HG02870 (cell line): ENCODE data around the gene TWF2.

Experiments used
- ATAC-seq: cut with Tn5 transposase; IDR thresholded peaks from one replicate; pipeline ENCODE4 v1.9.1; 2021; ENCODE audit warnings: mild to moderate bottlenecking, moderate library complexity; ENCODE audit not compliant: unreplicated experiment

Gene TWF2

DNA sequence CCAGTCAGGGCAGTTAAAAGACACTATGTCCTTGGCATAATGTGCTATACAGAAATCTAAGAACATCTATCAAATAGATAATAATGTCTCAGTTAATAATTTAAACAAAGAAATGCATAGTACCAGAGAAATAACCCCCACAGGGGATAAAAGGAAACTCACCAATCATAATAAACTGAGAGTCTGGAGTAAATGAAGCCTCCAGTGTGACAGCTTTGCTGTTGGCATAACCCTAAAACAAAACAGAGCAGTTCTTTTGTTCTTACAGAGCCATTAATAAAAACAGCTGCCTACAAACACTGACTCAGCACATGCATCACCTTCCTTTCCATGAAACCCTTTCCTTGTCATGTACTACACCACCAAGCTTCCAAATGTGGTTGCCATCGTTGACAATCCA lies 20.1 kb upstream of the TWF2 start:
- no peak for ATAC-seq

DNA sequence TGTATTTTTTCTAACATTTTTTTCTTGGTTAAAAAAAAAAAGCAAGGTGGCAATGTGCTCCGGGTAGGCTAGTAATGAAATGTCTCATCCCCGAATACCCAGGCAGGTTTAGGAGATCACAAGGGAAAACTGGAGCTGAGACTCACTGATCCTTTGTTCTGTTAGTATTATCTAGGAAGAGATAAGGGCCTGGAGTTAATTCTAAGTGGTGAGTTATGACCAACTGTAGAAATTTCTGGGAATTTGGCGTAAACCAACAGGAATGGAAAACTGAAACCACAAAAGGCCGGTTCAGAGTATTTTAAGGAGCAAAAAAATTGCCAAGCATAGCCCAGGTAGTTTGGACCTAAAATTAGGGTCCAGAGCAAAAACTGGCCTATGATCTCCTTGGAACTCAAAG lies 19.0 kb upstream of the TWF2 start:
- ATAC-seq = no peak

DNA sequence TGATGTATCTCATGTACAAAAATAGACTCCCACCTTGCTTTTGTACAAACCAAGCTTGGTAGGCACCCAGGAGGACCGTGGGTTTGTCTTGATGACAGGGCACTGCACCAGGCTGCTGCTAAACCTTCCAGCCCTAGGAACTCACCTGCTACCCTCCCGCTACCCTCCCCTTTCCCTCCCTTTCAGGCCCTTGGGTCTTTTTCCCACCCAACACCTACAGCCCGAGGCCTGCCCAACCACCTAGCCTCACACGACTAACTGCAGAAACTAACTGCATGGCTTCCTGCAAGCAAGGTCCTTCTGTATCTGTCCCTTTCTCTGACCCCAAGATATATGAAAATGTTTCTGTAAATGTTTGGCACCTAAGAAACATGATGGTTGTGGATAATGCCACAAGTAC lies 17.7 kb upstream of the TWF2 start:
- no peak for ATAC-seq

DNA sequence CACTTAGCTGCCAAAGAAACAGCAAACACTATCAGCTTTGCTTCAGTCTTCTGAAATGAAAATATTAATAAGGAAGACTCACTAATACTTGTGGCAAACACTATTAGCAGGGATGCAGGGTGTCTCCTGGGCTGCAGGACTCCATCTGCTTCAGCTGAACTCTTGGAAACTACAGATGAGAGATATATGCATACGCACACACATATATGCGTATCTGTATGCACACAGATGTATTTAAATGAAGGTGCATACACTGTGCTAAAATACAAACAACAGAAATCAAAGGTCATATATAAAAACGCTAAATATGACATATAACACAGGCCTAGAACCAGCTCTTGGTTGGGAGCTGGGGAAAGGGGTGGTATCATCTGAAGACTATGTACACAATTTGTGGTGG lies 17.2 kb upstream of the TWF2 start:
- no peak for ATAC-seq

DNA sequence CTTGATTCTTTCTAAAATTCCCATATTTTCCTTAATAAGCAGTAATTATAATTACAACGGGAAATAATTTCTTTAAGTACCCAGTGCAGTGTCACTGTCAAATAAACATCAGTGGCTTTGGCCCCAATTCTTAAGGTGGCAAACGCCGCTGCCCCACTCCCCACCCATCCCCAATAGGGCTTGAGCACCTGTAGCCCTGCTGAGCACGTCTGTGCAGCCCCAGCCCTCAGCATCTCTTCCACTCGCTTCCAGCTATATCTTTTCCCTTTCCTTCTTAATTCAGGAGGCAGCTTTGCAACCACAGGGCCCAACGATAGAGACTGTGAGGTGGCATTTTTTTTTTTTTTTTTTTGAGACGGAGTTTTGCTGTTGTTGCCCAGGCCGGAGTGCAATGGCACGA lies 15.7 kb upstream of the TWF2 start:
- no peak for ATAC-seq

DNA sequence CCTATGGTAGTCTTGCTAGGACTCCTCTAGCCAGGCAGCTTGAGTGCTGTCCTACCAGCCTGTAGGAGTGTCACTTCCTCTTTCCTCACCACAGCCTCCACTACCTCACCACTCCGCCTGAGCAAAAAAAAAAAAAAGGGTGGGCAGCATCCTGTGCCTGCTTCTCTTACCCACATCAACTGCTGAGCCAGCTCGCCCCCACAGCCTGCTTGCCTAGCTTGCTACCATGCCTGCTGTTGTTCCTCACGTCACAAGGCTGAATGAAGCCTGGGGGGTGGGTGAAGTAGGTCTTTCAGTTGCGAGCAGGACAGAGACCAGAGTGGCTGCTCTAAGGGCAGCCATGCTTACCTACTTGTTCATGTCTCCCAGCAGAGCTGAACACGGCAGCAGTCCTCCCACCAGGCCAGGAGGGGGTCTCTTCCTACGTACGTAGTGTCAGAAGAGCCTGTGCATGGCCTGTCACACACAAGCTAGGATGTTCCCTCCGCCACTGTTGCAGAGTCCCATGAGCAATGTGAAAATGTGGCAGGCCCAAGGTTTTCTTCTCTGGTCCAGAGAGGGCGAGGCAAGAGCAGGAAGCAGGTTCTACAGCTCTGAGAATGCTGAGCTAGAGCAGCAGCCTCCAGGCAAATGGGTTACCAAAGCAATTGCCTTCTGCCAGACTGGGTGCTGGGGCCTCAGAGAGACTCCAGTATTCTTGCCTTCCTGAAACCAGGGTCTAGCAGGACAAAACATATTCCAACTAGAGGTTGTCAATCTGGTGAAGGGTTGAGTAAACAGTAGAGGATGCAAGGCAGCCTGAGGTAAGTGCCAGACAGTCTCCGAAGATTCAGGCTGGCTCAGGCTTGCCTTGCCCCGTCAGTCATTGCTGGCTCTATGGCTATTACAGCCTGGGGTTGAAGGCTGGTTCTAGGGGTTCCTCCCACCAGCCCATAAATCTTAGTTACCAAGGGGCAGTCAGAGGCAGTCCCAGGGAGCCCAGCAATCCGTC lies 14.7 kb upstream of the TWF2 start:
- peak; percentile 72 for ATAC-seq

DNA sequence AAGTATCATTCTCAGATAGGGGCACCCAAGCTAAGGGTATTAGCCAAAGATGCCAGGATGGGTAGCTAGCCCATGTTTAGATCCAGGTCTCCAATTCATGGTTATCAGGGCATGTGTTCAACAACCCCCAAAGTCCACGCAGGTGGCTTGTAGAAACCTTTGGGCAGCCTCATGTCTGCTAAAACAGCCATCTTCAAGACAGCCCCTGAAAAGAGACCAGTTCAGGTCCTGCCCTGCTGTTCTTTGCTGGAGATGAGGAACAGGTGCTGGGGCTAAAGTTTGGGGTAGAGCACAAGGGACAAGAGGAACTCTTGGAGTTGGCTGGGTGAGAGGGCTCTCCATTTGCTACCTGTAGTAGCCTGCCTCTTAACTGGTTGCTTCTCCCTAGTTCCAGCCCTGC lies 11.2 kb upstream of the TWF2 start:
- ATAC-seq = no peak

DNA sequence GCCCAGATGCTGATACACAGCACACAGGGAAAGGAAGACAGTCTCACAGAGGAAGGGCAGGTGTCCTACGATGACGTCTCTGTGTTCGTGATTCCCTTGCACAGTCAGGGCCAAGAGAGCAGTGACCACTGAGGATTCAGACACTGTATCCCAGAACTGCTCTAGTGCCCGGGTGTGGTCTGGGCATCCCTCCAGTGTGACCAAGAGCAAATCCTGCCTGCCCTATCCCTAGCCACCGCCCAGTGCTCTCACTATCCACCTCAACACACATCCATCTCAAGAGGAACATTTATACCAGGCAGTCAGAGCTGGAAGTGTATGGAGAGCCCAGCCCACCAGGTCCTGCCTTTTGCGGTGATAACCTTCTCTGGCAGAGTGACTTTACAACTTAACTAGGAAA lies 10.7 kb upstream of the TWF2 start:
- ATAC-seq = no peak

DNA sequence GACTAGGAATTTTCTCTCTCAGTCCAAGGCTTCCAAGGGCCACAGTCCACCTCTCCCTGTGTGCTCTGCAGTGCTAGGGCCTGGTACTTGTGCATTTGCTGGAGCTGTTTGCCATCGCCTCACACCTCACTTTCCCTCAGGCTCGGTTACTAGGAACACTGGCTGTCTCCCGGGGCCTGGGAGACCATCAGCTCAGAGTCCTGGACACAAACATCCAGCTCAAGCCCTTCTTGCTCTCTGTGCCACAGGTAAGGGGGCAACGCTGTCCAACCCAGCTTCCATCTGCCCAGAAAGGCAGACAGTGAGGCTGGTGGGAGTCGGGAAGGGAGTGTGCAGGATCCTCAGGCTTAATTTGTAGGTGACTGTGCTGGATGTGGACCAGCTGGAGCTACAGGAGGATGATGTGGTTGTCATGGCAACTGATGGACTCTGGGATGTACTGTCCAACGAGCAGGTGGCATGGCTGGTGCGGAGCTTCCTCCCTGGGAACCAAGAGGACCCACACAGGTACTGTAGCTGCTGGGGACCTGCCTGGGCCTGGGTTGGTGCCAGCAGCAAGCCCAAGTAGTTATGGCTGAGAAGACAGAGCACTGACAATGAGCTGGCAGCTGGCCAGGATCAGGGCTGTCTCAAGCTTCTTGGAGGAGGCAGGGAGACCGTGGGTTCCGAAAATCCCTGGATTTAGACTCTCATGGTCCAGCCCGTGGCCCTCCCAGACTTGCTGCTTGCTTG lies 10.0 kb upstream of the TWF2 start:
- no peak for ATAC-seq

DNA sequence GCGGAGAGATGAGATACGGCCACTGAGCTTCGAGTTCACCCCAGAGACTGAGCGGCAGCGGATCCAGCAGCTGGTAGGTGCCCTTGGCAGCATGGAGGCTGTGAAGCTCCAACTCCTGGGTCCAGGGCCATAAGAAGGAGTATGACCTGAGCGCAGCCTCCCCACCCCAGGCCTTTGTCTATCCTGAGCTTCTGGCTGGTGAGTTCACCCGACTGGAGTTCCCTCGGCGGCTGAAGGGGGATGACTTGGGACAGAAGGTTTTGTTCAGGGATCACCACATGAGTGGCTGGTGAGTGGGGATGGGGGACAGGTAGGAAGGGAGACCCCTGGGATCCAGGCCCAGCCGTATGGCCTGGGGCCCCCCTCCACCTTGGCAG lies 9.2 kb upstream of the TWF2 start:
- no peak for ATAC-seq

DNA sequence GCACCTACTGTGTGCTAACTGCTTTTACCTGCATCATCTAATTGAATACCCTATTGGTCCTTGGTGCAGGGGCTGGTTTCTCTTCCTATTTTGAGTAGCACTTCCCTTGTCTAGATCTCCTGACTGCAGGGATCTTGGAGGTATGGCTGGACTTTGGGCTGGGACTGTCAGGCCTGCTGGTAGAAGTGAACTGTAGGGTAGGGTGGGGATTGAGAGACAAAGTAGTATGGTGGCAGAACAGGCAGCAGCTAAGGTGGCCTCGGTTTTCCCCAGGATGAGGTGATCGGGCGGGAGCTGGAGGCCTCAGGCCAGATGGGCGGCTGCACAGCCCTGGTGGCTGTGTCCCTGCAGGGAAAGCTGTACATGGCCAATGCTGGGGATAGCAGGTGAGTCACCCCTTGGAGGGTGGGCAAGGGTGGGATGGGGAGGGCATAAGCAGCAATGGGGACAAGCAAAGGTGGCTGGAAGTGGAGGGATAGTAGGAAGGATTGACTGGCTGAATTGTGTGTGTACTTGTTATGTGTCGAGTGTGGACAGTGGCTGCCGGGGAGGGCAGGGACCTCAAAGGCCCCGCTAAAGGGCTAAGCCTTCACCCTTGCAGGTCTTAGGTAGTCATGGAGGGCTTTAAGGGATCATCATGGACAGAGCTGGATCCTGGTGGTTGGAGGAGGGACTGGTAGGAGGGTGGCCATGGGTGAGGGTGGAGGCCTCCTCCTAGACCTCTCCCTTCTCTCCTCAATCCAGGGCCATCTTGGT lies 8.6 kb upstream of the TWF2 start:
- ATAC-seq = no peak

DNA sequence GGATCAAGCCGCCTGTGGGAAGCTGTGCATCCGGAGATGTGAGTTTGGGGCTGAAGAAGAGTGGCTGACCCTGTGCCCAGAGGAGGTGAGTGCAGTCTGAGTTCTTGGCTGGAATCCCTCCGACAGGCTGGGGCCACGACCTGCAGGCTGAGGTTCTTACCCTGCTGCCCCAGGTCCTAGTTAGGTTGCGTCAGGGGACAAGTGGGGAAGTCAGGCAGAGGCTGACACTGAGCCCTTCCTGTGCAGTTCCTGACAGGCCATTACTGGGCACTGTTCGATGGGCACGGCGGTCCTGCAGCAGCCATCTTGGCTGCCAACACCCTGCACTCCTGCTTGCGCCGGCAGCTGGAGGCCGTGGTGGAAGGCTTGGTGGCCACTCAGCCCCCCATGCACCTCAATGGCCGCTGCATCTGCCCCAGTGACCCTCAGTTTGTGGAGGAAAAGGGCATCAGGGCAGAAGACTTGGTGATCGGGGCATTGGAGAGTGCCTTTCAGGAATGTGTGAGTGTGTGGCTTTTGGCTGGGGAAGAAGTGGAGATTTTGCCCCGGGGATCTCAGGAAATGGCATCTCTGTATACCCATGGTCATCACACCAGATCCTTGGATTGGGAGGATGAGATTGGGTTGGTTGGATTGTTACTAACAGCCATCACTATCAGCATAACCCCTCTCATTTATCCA lies 7.9 kb upstream of the TWF2 start:
- no peak for ATAC-seq

DNA sequence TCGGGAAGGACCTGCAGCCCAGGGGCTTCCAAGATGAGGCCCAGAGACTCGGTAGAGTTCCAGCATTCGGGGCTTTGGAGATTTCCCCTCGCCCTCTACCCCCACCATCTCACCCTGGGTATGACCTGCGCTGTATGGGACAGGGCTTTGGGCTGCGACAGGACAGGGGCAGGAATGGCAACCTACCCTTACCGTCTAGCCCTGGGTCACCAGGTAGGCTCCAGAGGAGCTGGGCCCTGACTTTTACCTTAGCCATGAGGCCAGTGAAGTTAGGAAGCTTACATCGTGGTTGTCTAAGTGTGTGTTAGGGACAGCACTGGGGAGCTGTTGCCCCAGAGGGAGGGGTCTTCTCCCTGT lies 7.3 kb upstream of the TWF2 start:
- no peak for ATAC-seq

DNA sequence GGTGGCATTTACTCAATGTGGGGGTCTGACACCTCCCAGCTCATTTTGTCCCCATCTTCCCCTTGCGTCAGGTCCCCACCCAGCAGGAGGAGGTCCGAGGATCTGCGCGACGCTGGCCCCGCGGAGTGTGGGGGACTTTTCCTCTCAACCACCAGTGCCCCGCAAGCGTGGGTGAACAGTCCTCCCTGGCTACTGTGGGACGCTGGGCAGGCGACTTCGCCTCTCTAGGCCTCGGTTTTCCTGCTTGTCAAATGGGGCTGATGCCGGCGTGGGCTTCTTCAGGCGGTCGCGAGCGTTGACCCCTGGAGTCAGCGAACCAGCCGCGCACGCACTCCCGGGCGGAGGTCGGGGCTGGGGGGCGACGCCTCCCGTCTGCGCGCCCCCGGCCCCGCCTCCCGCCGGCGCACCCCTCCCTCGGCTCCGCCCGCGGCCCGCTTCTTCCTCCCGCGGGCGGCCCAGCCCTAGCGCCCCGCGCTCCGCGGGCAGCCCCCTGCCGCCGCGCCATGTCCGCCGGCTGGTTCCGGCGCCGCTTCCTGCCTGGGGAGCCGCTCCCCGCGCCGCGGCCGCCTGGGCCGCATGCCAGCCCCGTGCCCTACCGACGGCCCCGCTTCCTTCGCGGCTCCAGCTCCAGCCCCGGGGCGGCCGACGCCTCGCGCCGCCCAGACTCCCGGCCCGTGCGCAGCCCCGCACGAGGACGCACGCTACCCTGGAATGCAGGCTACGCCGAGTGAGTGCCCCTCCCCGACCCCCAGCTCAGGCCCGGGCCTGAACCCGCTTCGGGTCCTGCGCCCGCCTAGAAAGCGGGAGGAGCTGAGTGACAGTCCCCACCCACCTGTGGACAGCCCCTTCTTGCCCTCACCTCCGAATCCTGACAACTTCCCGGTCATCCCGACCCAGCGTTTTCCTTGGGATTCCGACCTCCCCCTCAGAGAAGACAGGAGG lies 6.6 kb upstream of the TWF2 start, which contains the start of gene PPM1M:
PPM1M (plus strand) TSS at position 438 of the 942 bp plus-strand sequence; CDS start at position 504, 66 bp downstream.
- no peak for ATAC-seq

DNA sequence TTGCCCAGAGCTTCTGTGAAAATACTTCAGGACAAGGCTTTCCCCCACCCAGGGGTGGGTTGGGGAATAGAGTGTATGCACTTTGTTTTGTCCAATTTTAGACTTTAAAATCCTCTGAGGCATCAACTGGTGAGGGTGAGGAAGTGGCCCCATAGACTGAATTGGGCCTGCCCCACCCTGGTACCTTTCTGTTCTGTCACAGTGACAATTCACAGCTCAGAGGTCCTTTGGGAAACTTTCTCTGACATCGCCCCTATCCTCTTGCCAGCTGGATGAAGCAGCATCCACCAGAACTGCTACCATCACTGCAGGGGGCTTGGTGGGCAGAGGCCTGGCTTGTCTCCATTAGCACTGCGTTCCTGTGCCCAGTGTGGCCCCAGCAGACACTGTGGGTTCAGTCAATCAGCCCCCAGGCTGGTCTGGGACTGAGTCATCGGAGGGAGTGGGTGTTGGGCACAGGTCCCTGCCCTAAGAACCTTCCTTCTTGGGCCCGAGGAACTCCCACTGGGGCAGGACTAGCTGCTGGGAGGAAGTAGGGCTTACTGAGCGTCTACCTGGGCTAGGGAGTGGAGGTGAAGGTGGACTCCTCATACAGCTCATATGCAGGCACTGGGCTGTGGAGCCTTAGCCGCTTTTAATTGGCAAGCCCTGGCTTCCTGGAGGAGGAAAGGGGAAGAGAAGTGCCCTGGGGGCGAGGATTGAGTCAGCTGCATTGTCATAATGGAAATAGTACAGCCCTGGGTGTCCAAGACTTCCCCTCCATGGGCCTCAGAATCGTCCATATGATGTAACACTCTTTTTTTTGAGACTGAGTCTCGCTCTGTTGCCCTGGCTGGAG lies 5.1 kb upstream of the TWF2 start:
- peak; percentile 41 for ATAC-seq

DNA sequence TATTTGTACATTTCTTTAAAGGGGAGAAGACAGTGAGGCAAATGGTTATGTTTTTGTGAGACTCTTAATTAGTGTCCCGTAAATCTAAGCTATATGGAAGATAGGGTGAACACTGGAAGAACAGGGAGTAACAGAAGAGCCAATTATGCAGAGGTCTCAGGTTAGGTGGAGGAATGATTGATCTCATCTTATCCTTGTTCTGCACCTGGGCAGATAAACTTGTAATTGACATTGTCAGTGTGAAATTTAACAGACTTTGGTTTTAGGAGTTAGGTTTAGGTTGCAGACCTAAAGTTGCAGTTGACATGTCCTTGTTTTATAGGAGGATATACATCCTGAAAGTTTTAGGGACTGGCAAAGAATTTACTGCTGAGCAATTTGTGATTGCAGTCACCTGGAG lies 3.1 kb upstream of the TWF2 start:
- ATAC-seq = no peak

DNA sequence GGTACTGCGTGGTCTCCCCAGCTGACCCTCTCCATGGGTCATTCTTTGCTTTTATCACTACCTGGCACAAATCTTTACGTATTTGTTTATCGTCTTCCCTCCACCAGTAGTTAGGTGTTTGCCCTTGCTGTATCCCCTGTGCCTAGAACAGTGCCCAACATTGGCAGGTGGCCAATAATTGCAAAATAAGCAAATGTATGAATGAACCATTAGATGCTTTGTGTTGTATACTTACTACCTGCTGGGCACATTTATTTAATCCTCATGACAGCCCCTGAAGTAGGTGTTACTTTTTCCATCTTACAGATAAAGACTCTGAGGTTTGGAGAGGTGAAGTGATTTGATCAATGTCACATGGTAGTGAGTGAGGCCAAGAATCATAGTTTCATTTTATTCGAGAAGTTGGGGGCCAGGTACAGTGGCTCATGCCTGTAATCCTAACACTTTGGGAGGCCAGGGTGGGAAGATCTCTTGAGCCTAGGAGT lies 2.0 kb upstream of the TWF2 start:
- ATAC-seq = no peak

DNA sequence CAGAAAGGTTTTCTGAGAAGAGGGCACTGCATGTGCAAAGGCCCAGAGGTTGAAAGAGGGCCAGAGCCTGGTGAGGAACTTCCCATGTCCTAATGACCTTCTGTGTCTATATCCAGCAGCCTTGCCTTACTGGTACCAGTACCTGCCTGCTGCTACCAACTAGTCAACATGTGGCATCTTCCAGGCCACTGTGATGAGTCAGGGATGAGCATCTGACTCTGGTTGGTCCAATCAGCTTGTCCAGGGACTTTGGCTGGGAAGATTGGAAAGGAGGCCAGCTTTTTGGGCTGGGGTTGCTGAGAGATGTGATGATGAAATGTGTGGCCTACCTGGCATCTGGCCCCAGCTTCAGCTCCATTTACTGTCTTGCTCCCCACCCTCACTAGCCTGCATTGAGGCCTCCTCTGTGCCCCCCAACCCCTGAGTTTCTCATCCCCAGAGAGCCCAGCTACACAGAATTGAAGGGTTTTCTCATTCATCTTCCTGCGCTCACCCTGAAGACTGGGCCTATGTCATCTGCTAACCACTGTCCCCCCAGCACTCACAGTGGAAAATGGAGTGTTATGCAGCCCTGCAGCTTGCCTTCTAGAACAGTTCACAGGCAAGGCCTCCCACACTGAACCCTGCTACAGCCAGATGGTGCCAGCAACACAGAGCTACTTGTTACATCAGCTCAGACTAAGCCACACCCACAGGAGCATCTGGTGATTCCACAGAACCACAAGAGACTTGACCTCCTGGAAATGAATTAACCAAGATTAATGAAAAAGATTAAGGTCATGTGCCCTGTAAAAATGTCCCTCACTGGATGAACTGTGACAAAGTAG lies 1.3 kb upstream of the TWF2 start:
- no peak for ATAC-seq
